ENCODE measurements around the gene TTLL4.
"Not testable (repeated sequence)": the region's sequence is repeated elsewhere in the genome, so short reads cannot be mapped to it uniquely, and the experiment has no call there.

TTLL4 gene

DNA sequence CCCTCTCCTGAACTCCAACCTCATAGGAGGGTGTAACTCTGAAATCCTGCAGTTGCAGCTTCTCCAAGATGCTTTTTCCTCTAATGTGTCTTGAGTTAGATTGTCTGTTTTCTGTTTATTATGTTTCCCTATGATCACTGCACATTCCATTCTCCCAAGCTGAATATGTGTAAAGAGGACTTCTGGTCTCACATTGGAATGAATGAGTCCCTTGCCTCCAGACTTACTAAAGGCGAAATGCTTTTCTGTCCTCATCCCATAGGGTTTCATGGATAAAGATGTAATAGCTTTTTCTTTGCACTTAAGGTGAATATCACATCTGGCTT is 35.8 kb downstream of the TTLL4 start:
- DNase-seq, result no peak

DNA sequence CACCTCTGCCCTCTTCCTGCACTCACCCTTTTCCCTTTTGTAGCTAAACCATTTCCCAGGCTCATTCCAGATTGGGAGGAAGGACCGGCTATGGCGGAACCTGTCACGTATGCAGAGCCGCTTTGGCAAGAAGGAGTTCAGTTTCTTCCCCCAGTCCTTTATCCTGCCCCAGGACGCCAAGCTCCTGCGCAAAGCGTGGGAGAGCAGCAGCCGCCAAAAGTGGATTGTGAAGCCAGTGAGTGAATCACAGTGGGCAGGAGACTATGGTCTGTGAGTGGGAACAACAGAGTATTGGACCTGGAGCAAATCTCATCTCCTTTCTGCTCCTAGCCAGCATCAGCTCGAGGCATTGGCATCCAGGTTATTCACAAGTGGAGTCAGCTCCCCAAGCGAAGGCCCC is 36.3 kb downstream of the TTLL4 start:
- DNase-seq, result no peak

DNA sequence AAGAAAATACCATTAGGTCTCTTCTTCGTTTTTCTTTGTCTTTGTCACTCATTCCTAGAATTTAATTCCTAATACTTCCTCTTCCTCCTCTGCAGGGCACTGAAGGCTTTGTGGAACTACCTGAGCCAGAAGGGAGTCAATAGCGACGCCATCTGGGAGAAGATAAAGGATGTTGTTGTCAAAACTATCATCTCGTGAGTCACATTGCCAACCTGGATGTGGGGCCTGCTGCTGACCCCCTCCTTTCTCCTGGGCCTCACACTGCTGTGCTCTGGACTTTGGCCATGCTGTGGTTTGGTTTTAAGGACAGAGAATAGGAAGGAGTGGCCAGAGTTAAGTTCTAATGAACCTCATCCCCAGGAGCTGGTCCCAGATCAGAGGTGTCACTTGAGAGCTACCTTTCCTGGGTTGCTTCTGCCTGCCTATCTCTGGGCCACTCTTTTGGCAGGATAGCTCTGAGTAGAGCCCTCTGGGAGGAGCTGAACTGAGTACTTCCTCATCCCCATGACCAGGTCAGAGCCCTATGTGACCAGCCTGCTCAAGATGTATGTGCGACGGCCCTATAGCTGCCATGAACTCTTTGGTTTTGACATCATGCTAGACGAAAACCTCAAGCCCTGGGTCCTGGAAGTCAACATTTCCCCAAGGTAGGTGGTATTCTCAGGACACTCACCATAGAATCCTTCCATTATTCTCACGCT is 38.3 kb downstream of the TTLL4 start:
- DNase-seq, result no peak

DNA sequence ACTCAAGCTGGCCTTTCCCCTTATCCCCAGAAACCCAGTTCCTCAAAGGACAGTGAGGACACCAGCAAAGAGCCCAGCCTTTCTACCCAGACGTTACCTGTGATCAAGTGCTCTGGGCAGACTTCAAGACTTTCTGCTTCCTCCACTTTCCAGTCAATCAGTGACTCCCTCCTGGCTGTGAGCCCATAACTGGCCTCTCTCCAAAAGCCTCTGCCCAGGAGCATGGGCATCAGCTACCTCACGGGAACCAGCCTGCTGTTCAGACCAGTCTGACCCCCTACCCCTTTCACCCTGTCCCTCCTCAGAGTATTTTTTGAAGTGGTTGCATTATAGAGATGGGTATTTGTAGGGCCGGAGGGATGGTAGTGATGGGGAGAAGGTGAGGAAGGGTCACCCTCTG is 43.6 kb downstream of the TTLL4 start:
- DNase-seq, result no peak

DNA sequence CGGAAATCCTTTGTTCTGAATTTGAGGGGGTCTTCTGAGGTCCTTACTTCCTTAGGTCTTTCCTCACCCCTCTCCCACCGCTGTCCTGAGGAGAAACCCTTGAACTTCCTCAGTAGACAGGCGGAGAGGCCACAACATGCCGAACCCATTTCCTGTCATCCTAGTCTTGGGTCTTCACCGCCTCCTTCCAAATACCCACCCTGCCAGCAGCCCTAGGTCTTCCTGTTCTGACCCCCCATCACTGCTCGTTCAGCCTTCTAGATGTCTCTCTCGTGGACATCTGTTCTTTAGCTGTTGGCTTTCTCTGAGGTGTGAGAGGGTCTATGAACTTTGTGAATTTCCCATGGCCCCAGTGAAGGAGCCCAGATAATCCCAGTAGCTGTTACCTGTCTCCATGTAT is 44.1 kb downstream of the TTLL4 start:
- no peak for DNase-seq

DNA sequence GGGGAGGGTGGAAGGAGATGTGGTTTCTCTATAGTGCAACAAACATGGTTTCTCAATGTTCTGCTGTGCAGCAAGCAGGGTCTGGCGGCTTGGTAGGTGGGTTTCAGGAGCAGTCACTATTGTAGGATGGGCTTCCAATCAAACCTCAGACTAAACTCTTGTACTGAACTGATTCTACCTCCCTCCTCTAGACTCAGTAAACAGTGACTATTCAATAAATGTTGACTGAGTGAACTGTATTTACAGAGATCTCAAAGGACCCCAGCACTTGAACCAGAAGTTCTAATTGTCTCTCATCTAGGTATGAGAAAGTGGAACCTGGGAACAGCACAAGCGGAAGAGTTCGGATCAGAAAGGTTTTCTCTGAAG is 44.5 kb downstream of the TTLL4 start:
- no peak for DNase-seq

DNA sequence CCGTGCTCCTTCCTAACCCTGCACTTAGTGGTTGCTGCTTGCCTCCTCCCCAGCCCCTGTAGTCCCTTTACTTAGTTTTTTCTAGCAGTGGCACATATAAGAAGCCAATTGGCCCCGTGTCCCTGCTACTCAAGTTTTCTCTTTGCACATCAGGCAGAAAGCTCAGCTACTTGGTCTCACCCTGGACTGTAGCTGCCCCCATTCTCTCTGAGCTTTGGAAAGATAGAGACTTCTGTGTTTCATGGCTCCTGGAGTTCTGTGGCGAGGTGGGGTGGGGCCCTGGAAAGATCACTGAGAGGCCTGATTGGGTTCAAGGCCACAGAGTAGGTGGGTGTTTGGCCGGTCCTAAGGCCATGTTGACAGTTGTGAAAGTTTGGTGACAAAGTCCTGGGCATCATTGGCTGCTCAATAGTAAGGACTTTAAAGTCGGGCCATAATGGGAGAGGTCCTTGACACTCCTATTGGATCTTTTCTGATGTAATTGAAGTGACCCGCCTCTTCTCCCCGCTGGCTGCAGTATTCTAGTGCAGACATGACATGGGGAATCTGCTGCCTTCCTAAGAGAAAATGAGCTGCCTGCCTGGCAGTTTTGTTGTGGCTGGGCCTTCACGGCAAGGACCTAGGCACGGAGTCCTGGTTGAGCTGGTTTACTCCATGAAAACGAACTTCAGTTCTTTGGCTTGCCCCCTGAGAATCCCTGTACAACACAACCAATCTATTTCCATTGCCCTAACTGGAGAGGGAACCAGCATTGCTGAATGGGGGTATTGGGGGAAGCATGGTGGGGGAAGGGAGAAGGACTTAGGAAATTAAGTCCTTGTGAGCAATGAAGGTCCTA is 45.2 kb downstream of the TTLL4 start:
- no peak for DNase-seq

DNA sequence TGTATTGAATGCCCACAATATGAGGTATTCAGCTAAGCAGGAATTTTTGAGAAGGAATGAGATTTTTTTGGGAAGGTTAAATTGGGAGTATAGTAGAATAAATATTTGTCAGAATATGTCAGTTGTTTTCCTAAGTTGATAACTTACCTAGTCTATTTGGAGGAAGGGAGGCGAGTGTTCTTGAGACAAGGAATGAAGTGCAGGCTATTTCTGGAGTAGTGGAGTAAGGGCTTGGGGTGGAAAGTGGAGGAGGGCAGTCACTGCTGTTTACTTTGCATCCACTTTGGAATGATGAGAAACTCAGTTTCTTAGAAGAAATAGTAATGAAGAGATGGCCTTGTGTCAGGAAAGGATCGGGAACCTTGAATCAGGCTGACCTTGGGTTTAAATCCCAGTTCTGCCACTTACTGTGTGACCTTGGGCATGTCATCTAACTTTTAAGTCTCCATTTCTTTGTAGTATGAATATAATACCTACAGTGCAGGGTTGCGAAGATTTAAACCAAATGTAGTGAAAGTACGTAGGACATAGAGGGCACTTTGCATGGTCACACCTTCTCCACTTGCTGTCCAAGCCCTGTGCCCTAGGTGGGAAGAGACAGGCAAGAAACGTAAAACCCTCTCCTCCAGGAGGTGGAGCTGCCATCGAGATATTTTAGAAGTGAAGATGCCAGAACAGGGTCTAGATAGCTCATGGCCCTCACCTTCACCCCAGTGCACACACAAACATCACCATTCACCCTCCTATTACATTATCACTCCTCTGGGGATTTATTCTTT is 46.2 kb downstream of the TTLL4 start:
- DNase-seq, result no peak

DNA sequence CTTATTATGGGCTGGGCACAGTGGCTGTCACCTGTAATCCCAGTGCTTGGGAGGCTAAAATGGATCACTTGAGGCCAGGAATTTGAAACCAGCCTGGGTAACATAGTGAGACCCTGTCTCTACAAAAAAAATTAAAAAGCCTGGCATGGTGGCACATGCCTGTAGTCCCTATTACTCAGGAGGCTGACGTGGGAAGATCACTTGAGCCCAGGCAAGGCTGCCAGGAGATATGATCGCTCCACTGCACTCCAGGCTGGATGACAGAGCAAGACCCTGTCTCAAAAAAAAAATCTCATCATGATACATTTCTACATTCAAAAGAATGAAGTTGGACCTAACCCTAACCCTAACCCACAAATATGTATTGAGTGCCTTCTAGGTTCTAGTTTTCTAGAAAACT is 51.2 kb downstream of the TTLL4 start:
- DNase-seq, result no peak

DNA sequence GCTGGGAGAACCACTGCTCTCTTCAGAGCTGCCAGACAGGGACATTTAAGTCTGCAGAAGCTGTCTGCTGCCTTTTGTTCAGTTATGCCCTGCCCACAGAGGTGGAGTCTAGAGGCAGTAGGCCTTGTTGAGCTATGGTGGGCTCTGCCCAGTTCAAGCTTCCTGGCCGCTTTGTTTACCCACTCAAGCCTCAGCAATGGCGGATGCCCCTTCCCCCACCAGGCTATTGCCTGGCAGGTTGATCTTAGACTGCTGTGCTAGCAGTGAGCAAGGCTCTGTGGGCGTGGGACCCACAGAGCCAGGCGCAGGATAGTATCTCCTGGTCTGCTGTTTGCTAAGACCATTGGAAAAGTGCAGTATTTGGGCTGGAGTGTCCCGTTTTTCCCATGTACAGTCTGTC is 62.1 kb downstream of the TTLL4 start:
- DNase-seq, result not testable (repeated sequence)

DNA sequence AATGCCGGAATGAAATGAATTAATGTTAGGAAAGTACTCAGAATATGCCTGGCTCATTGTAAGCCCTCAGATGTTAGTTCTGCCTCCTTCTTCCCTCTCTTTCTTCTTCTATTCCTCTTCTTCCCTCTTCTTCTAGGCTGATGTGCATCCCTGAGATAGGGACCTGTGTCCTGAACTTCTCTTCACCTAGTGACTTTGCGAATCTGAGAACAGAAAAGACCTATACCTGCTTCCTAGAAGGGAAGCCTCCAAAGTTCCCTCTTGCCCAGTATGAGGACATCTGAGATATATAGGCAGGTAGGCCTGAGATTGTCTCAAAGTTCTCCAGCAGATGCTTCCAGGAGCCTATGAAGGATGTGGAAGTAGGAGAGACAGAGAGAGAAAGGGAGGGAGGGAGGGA is 63.2 kb downstream of the TTLL4 start:
- no peak for DNase-seq

DNA sequence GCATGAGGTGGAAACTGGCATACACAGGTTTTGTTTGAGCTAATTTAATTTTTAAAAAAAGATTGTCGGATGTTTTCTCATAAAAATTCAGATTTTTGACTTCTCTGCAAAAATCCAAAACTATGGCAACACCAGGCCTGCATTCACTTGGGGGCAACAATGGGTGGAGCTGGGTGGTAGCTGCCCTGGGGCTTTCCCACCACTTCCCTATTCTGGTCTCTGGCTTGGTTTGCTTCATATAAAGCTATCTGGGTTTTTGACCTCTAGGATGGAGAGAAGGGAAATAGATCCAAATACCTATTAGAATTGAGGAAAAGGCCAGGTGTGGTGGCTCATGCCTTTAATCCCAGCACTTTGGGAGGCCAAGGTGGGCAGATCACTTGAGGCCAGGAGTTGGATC is 65.9 kb downstream of the TTLL4 start:
- DNase-seq, result peak; percentile 30

DNA sequence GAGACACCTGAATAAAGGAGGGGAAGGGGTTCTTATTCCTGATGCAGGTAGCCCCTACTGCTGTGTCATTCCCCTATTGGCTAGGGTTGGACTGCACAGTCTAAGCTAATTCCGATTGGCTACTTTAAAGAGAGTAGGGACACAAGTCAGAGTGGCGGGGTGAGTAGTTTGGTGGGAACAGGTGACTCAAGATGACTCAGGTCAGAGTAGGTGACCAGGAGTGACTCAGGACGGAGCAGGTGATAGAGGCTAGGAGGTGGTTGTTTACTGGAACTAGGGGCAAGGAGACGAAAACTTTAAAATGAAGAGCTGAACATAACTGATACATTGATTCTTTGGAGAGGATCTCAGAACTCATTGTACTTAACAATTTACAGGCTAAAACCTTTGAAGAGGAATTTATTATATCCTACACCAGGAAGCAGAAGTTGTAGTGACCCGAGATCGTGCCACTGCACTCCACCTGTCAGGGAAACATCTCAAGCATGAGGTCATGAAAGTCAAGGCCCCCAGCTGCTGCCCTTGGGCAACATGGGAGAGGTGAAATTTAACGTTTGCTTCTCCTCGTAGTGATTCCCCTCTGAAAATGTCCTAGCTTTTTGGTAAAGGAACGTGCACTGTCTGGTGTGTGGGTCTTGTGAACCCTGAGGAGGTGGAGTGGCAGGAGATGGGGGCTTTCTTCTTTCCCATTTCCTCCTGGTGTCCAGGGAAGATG is 66.8 kb downstream of the TTLL4 start:
- DNase-seq, result no peak

DNA sequence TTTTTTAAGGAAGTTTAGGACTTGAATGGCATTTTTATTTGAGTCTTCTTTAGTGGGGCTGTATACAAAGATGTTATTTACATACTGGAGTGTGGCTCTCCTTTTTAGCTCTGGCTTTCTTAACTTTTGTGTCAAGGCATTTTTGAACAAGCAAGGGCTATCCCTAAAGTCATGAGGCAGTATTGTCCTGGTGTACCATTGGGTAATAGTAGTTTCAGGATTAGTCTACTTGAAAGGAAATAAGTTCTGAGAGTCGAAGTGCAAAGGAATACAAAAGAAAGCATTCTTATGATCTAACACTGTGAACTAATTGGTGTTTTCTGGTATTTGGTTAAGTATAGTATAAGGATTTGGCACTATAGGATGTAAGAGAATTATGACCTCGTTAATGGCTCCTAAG is 69.4 kb downstream of the TTLL4 start:
- DNase-seq, result no peak

DNA sequence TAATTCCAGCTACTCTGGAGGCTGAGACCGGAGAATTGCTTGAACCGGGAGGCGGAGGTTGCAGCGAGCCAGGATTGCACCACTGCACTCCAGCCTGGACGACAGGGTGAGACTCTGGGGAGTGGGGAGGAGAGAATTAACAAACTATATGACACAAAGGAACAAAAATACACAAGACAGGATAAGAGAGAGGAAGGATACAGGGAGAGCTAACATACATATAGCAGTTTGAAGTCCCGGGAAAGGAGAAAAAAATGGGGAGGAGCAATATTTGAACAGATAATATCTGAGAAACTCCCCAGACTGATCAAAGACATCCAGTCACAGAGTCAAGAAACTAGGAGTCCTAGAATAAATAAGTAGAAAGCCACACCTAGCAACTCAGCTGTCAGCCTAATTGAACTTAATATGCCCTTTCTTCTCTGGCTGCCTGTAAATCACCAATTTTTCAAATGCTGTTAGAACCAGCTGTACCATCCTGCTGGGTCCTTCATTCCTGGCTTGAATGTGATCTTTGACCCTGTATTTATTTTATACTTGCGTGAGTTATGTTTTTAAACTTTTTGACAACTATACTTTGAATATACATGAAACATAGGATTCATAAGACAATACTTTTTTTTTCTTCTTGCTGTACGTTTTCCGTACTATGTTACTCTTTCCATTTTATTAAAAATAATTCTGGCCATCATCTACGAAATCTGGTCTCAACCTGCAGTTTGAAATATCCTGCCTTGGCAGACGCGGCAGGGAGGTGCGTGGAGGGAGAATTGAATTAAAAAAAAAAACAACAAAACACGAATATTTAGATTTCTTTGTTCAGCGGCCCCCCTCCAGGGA is 70.4 kb downstream of the TTLL4 start:
- no peak for DNase-seq

DNA sequence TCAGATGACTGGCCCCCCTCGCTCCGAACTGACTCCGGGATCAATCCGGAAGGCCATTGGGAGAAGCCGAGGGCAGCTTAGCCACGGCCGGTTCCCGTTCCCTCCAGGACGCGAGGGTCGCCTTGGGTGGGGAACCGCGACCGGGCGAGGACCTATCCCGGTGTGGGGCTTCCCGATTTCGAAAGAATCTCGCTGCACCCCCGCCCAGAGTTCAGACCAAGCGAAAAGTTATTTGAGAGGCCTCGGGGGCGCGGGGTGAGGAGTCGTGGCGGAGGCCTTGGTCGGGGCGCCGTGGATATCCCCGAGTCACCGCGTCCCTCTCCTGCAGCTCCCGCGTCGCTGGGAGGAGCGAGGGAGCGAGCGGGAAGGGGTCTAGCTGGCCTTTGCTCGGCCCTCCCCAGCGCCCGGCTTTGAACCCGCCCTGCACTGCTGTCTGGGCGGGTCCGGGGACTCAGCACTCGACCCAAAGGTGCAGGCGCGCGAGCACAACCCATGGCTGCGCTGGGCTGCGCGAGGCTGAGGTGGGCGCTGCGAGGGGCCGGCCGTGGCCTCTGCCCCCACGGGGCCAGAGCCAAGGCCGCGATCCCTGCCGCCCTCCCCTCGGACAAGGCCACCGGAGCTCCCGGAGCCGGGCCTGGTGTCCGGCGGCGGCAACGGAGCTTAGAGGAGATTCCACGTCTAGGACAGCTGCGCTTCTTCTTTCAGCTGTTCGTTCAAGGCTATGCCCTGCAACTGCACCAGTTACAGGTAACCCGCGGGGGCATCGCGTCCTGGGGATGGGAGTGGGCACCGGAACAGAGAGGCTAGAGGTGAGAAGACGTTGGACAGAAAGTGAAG is 71.3 kb downstream of the TTLL4 start, which contains the start of gene CYP27A1:
TSS of gene CYP27A1 (plus strand) at position 457 of the 837 bp plus-strand sequence. CDS start at position 493, 36 bp downstream.
- no peak for DNase-seq

DNA sequence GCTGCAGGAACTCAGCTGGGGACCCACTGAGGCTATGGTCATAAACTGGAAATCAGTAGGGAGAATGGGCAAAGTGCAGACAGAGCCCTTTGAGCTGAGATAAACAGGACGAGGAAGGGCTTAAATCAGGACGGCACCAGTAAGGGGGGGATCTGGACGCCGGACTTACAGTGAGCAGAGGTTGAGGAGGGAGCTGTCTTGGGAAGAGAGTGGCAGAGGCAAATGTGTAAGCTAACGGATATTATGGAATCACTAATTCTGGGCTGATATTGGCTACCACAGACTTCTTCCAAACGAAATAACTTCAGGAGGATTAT is 71.9 kb downstream of the TTLL4 start:
- DNase-seq, result no peak

DNA sequence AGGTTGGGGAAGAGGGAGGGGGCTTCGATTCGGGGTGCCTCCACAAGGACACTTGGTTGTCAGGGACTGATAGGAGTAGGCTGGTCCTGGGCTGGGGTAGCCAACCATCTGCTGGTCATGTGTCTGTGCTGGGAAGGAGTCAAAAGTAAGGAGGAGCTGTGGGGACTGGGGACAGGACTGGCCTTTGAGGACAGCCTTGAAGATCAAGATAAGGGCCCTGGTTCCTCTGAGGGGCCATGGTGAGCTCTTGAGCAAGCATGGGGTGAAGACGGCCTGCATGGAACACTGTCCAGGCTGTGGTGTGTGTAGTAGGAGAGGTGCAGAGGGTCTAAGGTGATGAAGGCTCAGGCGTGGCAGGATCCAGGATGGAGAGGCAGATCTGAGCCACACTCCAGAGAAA is 73.1 kb downstream of the TTLL4 start:
- DNase-seq, result no peak

DNA sequence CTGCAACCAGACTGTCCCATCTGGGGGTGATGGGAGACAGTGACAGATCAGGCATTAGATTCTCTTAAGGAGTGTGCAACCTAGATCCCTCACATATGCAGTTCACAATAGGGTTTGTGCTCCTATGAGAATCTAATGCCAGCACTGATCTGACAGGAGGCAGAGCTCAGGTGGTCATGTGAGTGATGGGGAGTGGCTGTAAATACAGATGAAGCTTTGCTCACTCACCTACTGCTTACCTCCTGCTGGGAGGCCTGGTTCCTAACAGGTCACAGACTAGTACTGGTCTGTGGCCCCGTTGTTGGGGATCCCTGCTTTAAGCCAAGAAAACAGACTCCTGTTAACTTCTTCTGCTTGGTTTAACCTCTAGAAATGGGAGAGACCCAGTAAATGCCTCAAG is 74.5 kb downstream of the TTLL4 start:
- DNase-seq, result no peak

DNA sequence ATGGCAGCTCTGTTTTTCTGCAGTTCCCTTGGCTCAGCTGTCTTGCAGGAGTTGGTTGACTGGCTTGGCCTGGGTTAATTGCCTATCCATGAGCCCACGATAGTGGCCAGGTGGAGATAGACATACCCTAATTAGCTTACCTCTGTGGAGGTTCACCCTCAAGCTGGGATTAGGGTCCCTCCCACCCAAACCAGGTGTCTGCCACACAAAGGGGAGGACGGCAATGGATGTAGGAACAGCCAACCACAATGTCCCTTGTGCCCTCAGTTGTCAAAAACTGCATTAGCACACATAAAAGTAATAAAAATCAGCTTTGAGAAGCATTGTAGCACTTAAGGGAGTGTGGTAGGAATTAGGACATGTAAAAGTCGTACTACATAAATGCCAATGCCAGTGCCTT is 75.5 kb downstream of the TTLL4 start:
- DNase-seq, result no peak

DNA sequence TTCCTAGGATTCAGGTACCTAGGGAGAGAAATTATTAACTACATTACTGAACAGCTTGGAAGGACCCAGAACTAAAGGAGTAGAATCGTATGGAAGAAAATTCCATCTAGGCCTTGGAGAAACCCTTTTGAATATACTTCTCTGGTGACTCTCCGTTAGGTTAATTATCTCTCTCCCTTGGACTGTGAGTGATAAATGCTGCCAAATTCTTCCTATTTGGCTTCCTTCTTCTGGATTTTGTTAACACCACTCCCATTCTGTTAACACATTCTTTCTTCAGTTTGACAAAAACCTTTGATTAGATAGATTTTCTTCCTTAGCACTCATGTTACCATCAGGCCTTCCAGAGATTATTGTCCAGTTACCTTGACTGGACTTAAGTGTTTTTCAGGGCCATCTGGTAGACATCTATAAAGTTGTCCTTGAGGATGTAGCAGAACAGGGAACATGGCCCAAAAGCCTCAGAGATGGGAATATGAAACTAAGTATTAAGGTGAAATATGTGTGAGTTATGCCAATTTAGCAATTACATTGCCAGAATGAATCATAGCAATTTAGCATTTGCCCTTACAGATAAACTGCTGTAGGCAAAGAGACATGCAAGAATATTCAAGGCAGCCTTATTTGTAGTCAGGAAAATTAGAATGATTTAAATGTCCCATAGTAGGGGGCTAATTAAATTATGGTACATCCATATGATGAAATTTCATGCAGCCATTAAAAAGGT is 78.1 kb downstream of the TTLL4 start:
- no peak for DNase-seq

All from MV-4-11 (cell line).